IMR-90 (cell line): ENCODE results near the gene UBE3C. TPM values are rescaled to one million over a fixed set of nuclear protein-coding genes. Genes with fewer than 3 reads are reported as not detected.

Experiments
- ATAC-seq: fragments of 200-7000 bp; cut with Tn5 transposase; 2 replicates; pipeline ENCODE4 v1.9.1; 2020; ENCODE audit warnings: low read depth, mild to moderate bottlenecking, moderate library complexity
- BruUV-seq: library from RNA; stranded (reverse); fragments of 400-500 nt; replicated peaks from 2 replicates; lab custom pipeline; 2021; lab: Mats Ljungman, UMichigan
- CTCF ChIA-PET: fragments of 300-600 bp; formaldehyde crosslinking; extraction: SDS; loops from one replicate; lab custom pipeline; 2021; ENCODE audit warnings: antibody characterized with exemption; lab: Yijun Ruan, JAX
- POLR2A ChIA-PET: fragments of 300-600 bp; sonication (Branson Sonifier 250); formaldehyde crosslinking; loops from one replicate; lab custom pipeline; 2022; ENCODE audit warnings: antibody characterized with exemption; ENCODE audit not compliant: unreplicated experiment; lab: Charles Lee
- DNase-seq: peaks from one replicate; pipeline ENCODE4 v3.0.0; 2013
- H2AFZ ChIP-seq: replicated peaks from 2 replicates; pipeline ENCODE3; 2013; ENCODE audit warnings: low read length, mild to moderate bottlenecking; ENCODE audit not compliant: poor library complexity
- H2AK5ac ChIP-seq: 2 replicates; pipeline ENCODE4 v1.6.1; 2013; ENCODE audit warnings: low read depth, low read length, inconsistent platforms
- H2AK9ac ChIP-seq: replicated peaks from 2 replicates; pipeline ENCODE3; 2013; ENCODE audit warnings: mild to moderate bottlenecking, low read depth, low read length, moderate library complexity; ENCODE audit not compliant: poor library complexity
- H2BK120ac ChIP-seq: 2 replicates; pipeline ENCODE4 v1.6.1; 2013; ENCODE audit warnings: low read depth, low read length, inconsistent platforms
- H2BK15ac ChIP-seq: 3 replicates; pipeline ENCODE4 v1.6.1; 2013; ENCODE audit warnings: low read depth, low read length, inconsistent platforms
- H2BK20ac ChIP-seq: 2 replicates; pipeline ENCODE4 v1.6.1; 2013; ENCODE audit warnings: low read depth, mild to moderate bottlenecking, inconsistent platforms, low read length, moderate library complexity
- H2BK5ac ChIP-seq: 2 replicates; pipeline ENCODE4 v1.6.1; 2013; ENCODE audit warnings: mild to moderate bottlenecking, low read depth, low read length, inconsistent platforms; ENCODE audit not compliant: poor library complexity, severe bottlenecking
- H3K14ac ChIP-seq: replicated peaks from 2 replicates; pipeline ENCODE4 v1.6.1; 2013; ENCODE audit warnings: low read depth, low read length, inconsistent platforms
- H3K18ac ChIP-seq: 2 replicates; pipeline ENCODE4 v1.6.1; 2013; ENCODE audit warnings: low read depth, low read length, control low read depth
- H3K23ac ChIP-seq: 2 replicates; pipeline ENCODE4 v1.6.1; 2013; ENCODE audit warnings: low read depth, low read length, inconsistent platforms
- H3K27ac ChIP-seq: 2 replicates; pipeline ENCODE4 v1.5.1; 2013; ENCODE audit warnings: mild to moderate bottlenecking, control low read depth, low read length; ENCODE audit not compliant: insufficient read depth
- H3K27me3 ChIP-seq: 2 replicates; pipeline ENCODE4 v1.6.1; 2013; ENCODE audit warnings: low read length; ENCODE audit not compliant: control insufficient read depth, insufficient read depth
- H3K36me3 ChIP-seq: 2 replicates; pipeline ENCODE4 v1.6.1; 2013; ENCODE audit warnings: low read length, mixed read lengths; ENCODE audit not compliant: control insufficient read depth, insufficient read depth
- H3K4ac ChIP-seq: 2 replicates; pipeline ENCODE4 v1.6.1; 2013; ENCODE audit warnings: low read depth, low read length, inconsistent platforms
- H3K4me1 ChIP-seq: 2 replicates; pipeline ENCODE4 v1.6.1; 2013; ENCODE audit warnings: low read length, mixed read lengths; ENCODE audit not compliant: control insufficient read depth, insufficient read depth
- H3K4me2 ChIP-seq: 2 replicates; pipeline ENCODE4 v1.6.1; 2013; ENCODE audit warnings: low read depth, mild to moderate bottlenecking, control low read depth, low read length, moderate library complexity
- H3K4me3 ChIP-seq: 2 replicates; pipeline ENCODE4 v1.5.1; 2013; ENCODE audit warnings: low read depth, mild to moderate bottlenecking, control low read depth, low read length, moderate library complexity; ENCODE audit not compliant: insufficient read depth
- H3K56ac ChIP-seq: 2 replicates; pipeline ENCODE4 v1.6.1; 2013; ENCODE audit warnings: low read length, inconsistent platforms; ENCODE audit not compliant: insufficient read depth; ENCODE audit errors: extremely low read depth
- H3K79me1 ChIP-seq, 2 experiments: 2 replicates each; pipeline ENCODE4 v1.6.1; 2013; ENCODE audit warnings: low read length in 2 of 2, inconsistent platforms in 1 of 2, low read depth in 1 of 2
- H3K9ac ChIP-seq: 2 replicates; pipeline ENCODE4 v1.6.1; 2013; ENCODE audit warnings: low read depth, low read length, control low read depth
- H3K9me1 ChIP-seq: 2 replicates; pipeline ENCODE4 v1.6.1; 2013; ENCODE audit warnings: low read length, inconsistent platforms; ENCODE audit not compliant: insufficient read depth
- H3K9me3 ChIP-seq: 2 replicates; pipeline ENCODE4 v1.6.1; 2013; ENCODE audit warnings: low read length; ENCODE audit not compliant: control insufficient read depth, insufficient read depth
- H4K20me1 ChIP-seq: 2 replicates; pipeline ENCODE4 v1.6.1; 2013; ENCODE audit warnings: low read length, inconsistent platforms; ENCODE audit not compliant: insufficient read depth
- H4K5ac ChIP-seq: 2 replicates; pipeline ENCODE4 v1.6.1; 2013; ENCODE audit warnings: mild to moderate bottlenecking, low read depth, low read length, control low read depth
- H4K8ac ChIP-seq, 2 experiments: 2 replicates each; pipeline ENCODE4 v1.6.1; 2013; ENCODE audit warnings: low read depth in 2 of 2, low read length in 2 of 2, control low read depth in 1 of 2, inconsistent platforms in 1 of 2
- H4K91ac ChIP-seq: 2 replicates; pipeline ENCODE4 v1.6.1; 2013; ENCODE audit warnings: low read depth, low read length, inconsistent platforms; ENCODE audit not compliant: insufficient read depth
- BHLHE40 ChIP-seq: fragments of 150-350 bp; IDR thresholded peaks from 2 replicates; pipeline ENCODE4 v1.6.1; 2016; ENCODE audit warnings: mild to moderate bottlenecking, low read depth, low read length
- CEBPB ChIP-seq: IDR thresholded peaks from 2 replicates; pipeline ENCODE4 v1.6.1; 2012; ENCODE audit warnings: low read depth, low read length, improper control_type of control experiment
- CHD1 ChIP-seq: IDR thresholded peaks from 2 replicates; pipeline ENCODE4 v1.6.1; 2012; ENCODE audit warnings: low read depth, low read length, improper control_type of control experiment
- CTCF ChIP-seq: conservative IDR thresholded peaks from 2 replicates; pipeline ENCODE4 v1.5.1; 2012; ENCODE audit warnings: mild to moderate bottlenecking, low read depth, low read length, improper control_type of control experiment
- ELK1 ChIP-seq: fragments of 150-350 bp; IDR thresholded peaks from 2 replicates; pipeline ENCODE4 v1.6.1; 2016; ENCODE audit warnings: low read depth, mild to moderate bottlenecking, low read length, moderate library complexity, borderline replicate concordance
- FOS ChIP-seq: fragments of 150-350 bp; IDR thresholded peaks from 2 replicates; pipeline ENCODE4 v1.6.1; 2016; ENCODE audit warnings: low read depth, low read length
- MAFK ChIP-seq: IDR thresholded peaks from 2 replicates; pipeline ENCODE4 v1.6.1; 2012; ENCODE audit warnings: low read depth, low read length, improper control_type of control experiment
- MAZ ChIP-seq: IDR thresholded peaks from 2 replicates; pipeline ENCODE4 v1.6.1; 2012; ENCODE audit warnings: low read depth, mild to moderate bottlenecking, low read length, improper control_type of control experiment, moderate library complexity, borderline replicate concordance
- MXI1 ChIP-seq: IDR thresholded peaks from 2 replicates; pipeline ENCODE4 v1.6.1; 2012; ENCODE audit warnings: low read depth, mild to moderate bottlenecking, low read length, moderate library complexity, borderline replicate concordance
- NFE2L2 ChIP-seq: fragments of 150-350 bp; IDR thresholded peaks from 2 replicates; pipeline ENCODE4 v1.6.1; 2016; ENCODE audit warnings: low read depth, mild to moderate bottlenecking, low read length
- POLR2A ChIP-seq: IDR thresholded peaks from 2 replicates; pipeline ENCODE4 v1.6.1; 2012; ENCODE audit warnings: mild to moderate bottlenecking, low read depth, low read length
- RAD21 ChIP-seq: IDR thresholded peaks from 2 replicates; pipeline ENCODE4 v1.6.1; 2012; ENCODE audit warnings: low read length, improper control_type of control experiment
- RCOR1 ChIP-seq: IDR thresholded peaks from 2 replicates; pipeline ENCODE4 v1.6.1; 2012; ENCODE audit warnings: mild to moderate bottlenecking, low read length, improper control_type of control experiment; ENCODE audit not compliant: insufficient replicate concordance
- RFX5 ChIP-seq: IDR thresholded peaks from 2 replicates; pipeline ENCODE4 v1.8.0; 2012; ENCODE audit warnings: low read depth, mild to moderate bottlenecking, low read length, moderate library complexity
- SMC3 ChIP-seq: fragments of 150-350 bp; IDR thresholded peaks from 2 replicates; pipeline ENCODE4 v1.6.1; 2016; ENCODE audit warnings: low read depth, mild to moderate bottlenecking, antibody characterized with exemption, low read length, moderate library complexity
- USF2 ChIP-seq: fragments of 150-350 bp; IDR thresholded peaks from 2 replicates; pipeline ENCODE4 v1.6.1; 2017; ENCODE audit warnings: mild to moderate bottlenecking, antibody characterized with exemption, low read length, low read depth
- WGBS, 2 experiments: methylation state at CpG; one replicate each; pipeline versions ENCODE4 v1.1.5 to v1.1.7; 2013; ENCODE audit warnings: missing lambda C conversion rate in 2 of 2; ENCODE audit not compliant: insufficient read length in 1 of 2; ENCODE audit errors: extremely low coverage in 2 of 2; 5-methylcytosine and 5-hydroxymethylcytosine counted together
- dilution Hi-C: fragments of 300-500 bp; cut with HindIII; formaldehyde crosslinking; loops from one replicate; pipeline ENCODE4 v1.14.3; 2018; ENCODE audit warnings: low sequenced_read_pairs; ENCODE audit not compliant: unreplicated experiment
- in situ Hi-C: fragments of 300-500 bp; cut with MboI; formaldehyde crosslinking; loops from 3 replicates; pipeline ENCODE4 v1.14.3; 2019; ENCODE audit warnings: low sequenced_read_pairs, inconsistent platforms, mixed read lengths
- intact Hi-C: fragments of 100-400 bp; cut with micrococcal nuclease; formaldehyde crosslinking; loops from 2 replicates; pipeline ENCODE4 v1.10.0; 2022
- polyA plus RNA-seq, 3 experiments: library from polyadenylated mRNA; depleted of rRNA; stranded (reverse); fragments of >200 nt; gene quantifications; 2 replicates each; pipeline ENCODE4 v1.2.3, GENCODE V29; 2012; ENCODE audit warnings: low replicate concordance in 1 of 3
- total RNA-seq: library from RNA; depleted of rRNA; stranded (reverse); fragments of >200 nt; gene quantifications from 2 replicates; pipeline ENCODE4 v1.2.3, GENCODE V29; 2012

The UBE3C gene
- total and polyA plus RNA-seq, 2 of the 4 experiments (the other 2 are of a cell fraction): 43.0 to 60.6 TPM

GRCh38 chr7:157282141-157282801, 143.5 kb downstream of the UBE3C start:
- Histone ChIP-seq H3K4me3 (no peak overlapping the region), H2BK5ac (no peak overlapping the region), H3K18ac (no peak overlapping the region), H3K4me2 (no peak overlapping the region), H3K56ac (no peak overlapping the region), H3K23ac (no peak overlapping the region), H4K8ac (no peak overlapping the region), H3K36me3 (no peaks in the 10 kb centered on the region), H3K9me3 (no peaks in the 10 kb centered on the region; the same call in 1 of the 2 replicates), H4K20me1 (no peaks in the 10 kb centered on the region), H3K27me3 (no peaks in the 10 kb centered on the region), H3K14ac (no peak overlapping the region), H2AK5ac (no peak overlapping the region), H3K9me1 (no peaks in the 10 kb centered on the region), H3K79me1 (no peaks in the 10 kb centered on the region), H4K5ac (no peak overlapping the region), H3K27ac (no peak overlapping the region), H2BK120ac (no peak overlapping the region), H4K91ac (no peak overlapping the region), H2AK9ac (no peak overlapping the region), H2BK15ac (no peak overlapping the region), H3K4me1 (no peaks in the 10 kb centered on the region), H3K9ac (no peak overlapping the region), H2BK20ac (no peak overlapping the region), H2AFZ (no peak overlapping the region), H3K4ac (no peak overlapping the region)
- ATAC-seq: no peak
- BruUV-seq: no TSS peak
- WGBS, 2 experiments: 55% methylated on average over 12 of the region's 25 CpGs; no CpG with 5 or more reads in 1 of the 2 experiments
- DNase-seq: no peak
- dilution Hi-C loops: no loop called here
- intact Hi-C loops: no loop called here
- in situ Hi-C loops: no loop called here
- CTCF ChIA-PET: interaction anchor here (1.0 kb wide), 1 partner anchor 10 kb away, joined by 3 read pairs; no protein-coding TSS in a partner anchor
- POLR2A ChIA-PET: no interaction called here
- TF ChIP-seq POLR2A (no peak), MAZ (no peak), CEBPB (no peak), RFX5 (no peak), NFE2L2 (no peak), CHD1 (no peak), CTCF (no peak), ELK1 (no peak), MXI1 (no peak), MAFK (no peak), BHLHE40 (no peak), RAD21 (no peak), SMC3 (no peak), RCOR1 (no peak), FOS (no peak), USF2 (no peak)
